CD14-positive monocyte (primary cell): ENCODE data around the gene MYO19. TPM values are rescaled to one million over a fixed set of nuclear protein-coding genes. Genes with fewer than 3 reads are reported as not detected.
"Not testable (repeated sequence)": the region's sequence is repeated elsewhere in the genome, so short reads cannot be mapped to it uniquely, and the experiment has no call there.

Experiments
- DNase-seq, 3 donors: peaks; one replicate each; pipeline ENCODE4 v3.0.0-alpha.2; 2011 to 2022
- H2AFZ ChIP-seq: 2 replicates; pipeline ENCODE4 v1.6.0; 2012; ENCODE audit warnings: mild to moderate bottlenecking, low read depth, low read length, inconsistent platforms; ENCODE audit not compliant: insufficient read depth, poor library complexity, severe bottlenecking
- H3K27ac ChIP-seq, 2 donors: 1 replicate in 1 of 2; 2 replicates in 1 of 2; pipeline ENCODE4 v1.5.1; 2012 to 2013; ENCODE audit warnings: low read length in 2 of 2, control low read depth in 1 of 2, inconsistent platforms in 1 of 2, low read depth in 1 of 2, mild to moderate bottlenecking in 1 of 2
- H3K27me3 ChIP-seq, 2 donors: one replicate each; pipeline versions ENCODE4 v1.6.0 to v1.6.1; 2011 to 2013; ENCODE audit warnings: low read length in 2 of 2; ENCODE audit not compliant: control insufficient read depth in 2 of 2, insufficient read depth in 2 of 2
- H3K36me3 ChIP-seq, 2 donors: replicated peaks in 1 of 2; 1 replicate in 1 of 2; 2 replicates in 1 of 2; pipeline versions ENCODE4 v1.5.1 to v1.6.1; 2012 to 2013; ENCODE audit warnings: low read length in 2 of 2, control low read depth in 1 of 2, inconsistent platforms in 1 of 2, mild to moderate bottlenecking in 1 of 2; ENCODE audit not compliant: insufficient read depth in 2 of 2, control insufficient read depth in 1 of 2
- H3K4me1 ChIP-seq, 2 donors: 1 replicate in 1 of 2; 2 replicates in 1 of 2; pipeline versions ENCODE4 v1.5.1 to v1.6.1; 2012 to 2013; ENCODE audit warnings: low read length in 2 of 2, control low read depth in 1 of 2, inconsistent platforms in 1 of 2, mild to moderate bottlenecking in 1 of 2, moderate library complexity in 1 of 2; ENCODE audit not compliant: insufficient read depth in 2 of 2, control insufficient read depth in 1 of 2
- H3K4me2 ChIP-seq: replicated peaks from 2 replicates; pipeline ENCODE3; 2012; ENCODE audit warnings: low read length, moderate library complexity, mild to moderate bottlenecking; ENCODE audit not compliant: poor library complexity, severe bottlenecking; ENCODE audit errors: extremely low read depth
- H3K4me3 ChIP-seq, 3 experiments: fragments of 200-600 bp in 1 of 3; sonication (generic) in 1 of 3; replicated peaks in 1 of 3; 1 replicate in 2 of 3; 2 replicates in 1 of 3; pipeline ENCODE4 v1.5.1; 2011 to 2013; ENCODE audit warnings: low read length in 3 of 3, mild to moderate bottlenecking in 3 of 3, control low read depth in 2 of 3, low read depth in 2 of 3, inconsistent platforms in 1 of 3, moderate library complexity in 1 of 3
- H3K79me2 ChIP-seq: 2 replicates; pipeline ENCODE4 v1.6.0; 2012; ENCODE audit warnings: mild to moderate bottlenecking, control low read depth, inconsistent platforms, low read length, moderate library complexity; ENCODE audit not compliant: insufficient read depth
- H3K9ac ChIP-seq: 2 replicates; pipeline ENCODE4 v1.6.0; 2017; ENCODE audit warnings: low read length, mild to moderate bottlenecking; ENCODE audit not compliant: insufficient read depth, poor library complexity, severe bottlenecking
- H3K9me3 ChIP-seq, 2 donors: replicated peaks in 1 of 2; 1 replicate in 1 of 2; 2 replicates in 1 of 2; pipeline versions ENCODE4 v1.5.1 to v1.6.1; 2012 to 2013; ENCODE audit warnings: low read length in 2 of 2, control low read depth in 1 of 2; ENCODE audit not compliant: control insufficient read depth in 1 of 2, insufficient read depth in 1 of 2
- H4K20me1 ChIP-seq: 2 replicates; pipeline ENCODE4 v1.6.0; 2012; ENCODE audit warnings: mild to moderate bottlenecking, low read length, control low read depth, moderate library complexity; ENCODE audit not compliant: insufficient read depth
- H3K27ac Mint-ChIP-seq, 7 donors: one replicate each; pipeline ENCODE4 v1.8.0; 2020; ENCODE audit warnings: mild to moderate bottlenecking in 7 of 7, mixed read lengths in 7 of 7, moderate library complexity in 6 of 7, inconsistent platforms in 2 of 7
- H3K27me3 Mint-ChIP-seq, 3 donors: one replicate each; pipeline ENCODE4 v1.8.0; 2021 to 2022; ENCODE audit warnings: low read depth in 3 of 3, mild to moderate bottlenecking in 3 of 3, mixed read lengths in 3 of 3, moderate library complexity in 3 of 3, inconsistent platforms in 1 of 3
- H3K36me3 Mint-ChIP-seq, 2 donors: one replicate each; pipeline ENCODE4 v1.8.0; 2020; ENCODE audit warnings: mixed read lengths in 2 of 2, inconsistent platforms in 1 of 2, mild to moderate bottlenecking in 1 of 2
- H3K4me1 Mint-ChIP-seq: one replicate; pipeline ENCODE4 v1.8.0; 2020; ENCODE audit warnings: mild to moderate bottlenecking, mixed read lengths
- H3K4me3 Mint-ChIP-seq, 2 donors: one replicate each; pipeline ENCODE4 v1.8.0; 2020; ENCODE audit warnings: mild to moderate bottlenecking in 2 of 2, mixed read lengths in 2 of 2, moderate library complexity in 1 of 2
- H3K9me3 Mint-ChIP-seq, 7 donors: one replicate each; pipeline ENCODE4 v1.8.0; 2020 to 2022; ENCODE audit warnings: mixed read lengths in 7 of 7, mild to moderate bottlenecking in 6 of 7, moderate library complexity in 6 of 7, inconsistent platforms in 2 of 7
- WGBS: methylation state at CpG from one replicate; pipeline ENCODE4 v1.1.5; 2013; ENCODE audit warnings: missing lambda C conversion rate; ENCODE audit not compliant: insufficient coverage; 5-methylcytosine and 5-hydroxymethylcytosine counted together
- intact Hi-C, 2 donors: fragments of 100-400 bp; cut with micrococcal nuclease; formaldehyde crosslinking; loops; one replicate each; pipeline versions ENCODE4 v1.15.0 to v1.15.1; 2023
- polyA plus RNA-seq, 3 donors: library from polyadenylated mRNA; depleted of rRNA in 1 of 3; unstranded in 2 of 3; stranded (reverse) in 1 of 3; fragments of 300-500 nt in 2 of 3; fragments of >200 nt in 1 of 3; fragmentation: Illumina TruSeq in 2 of 3; gene quantifications; 1 replicate in 2 of 3; 2 replicates in 1 of 3; pipeline ENCODE4 v1.2.3, GENCODE V29; 2012 to 2021
- TF ChIP-seq, protein P1 (sequence below): fragments of 200-600 bp; IDR thresholded peaks from one replicate; pipeline ENCODE4 v1.8.0; 2022; ENCODE audit warnings: antibody characterized with exemption, mild to moderate bottlenecking

The MYO19 gene
- polyA plus RNA-seq, 3 donors = 1.2 to 51.3 (median 1.9) TPM

DNA sequence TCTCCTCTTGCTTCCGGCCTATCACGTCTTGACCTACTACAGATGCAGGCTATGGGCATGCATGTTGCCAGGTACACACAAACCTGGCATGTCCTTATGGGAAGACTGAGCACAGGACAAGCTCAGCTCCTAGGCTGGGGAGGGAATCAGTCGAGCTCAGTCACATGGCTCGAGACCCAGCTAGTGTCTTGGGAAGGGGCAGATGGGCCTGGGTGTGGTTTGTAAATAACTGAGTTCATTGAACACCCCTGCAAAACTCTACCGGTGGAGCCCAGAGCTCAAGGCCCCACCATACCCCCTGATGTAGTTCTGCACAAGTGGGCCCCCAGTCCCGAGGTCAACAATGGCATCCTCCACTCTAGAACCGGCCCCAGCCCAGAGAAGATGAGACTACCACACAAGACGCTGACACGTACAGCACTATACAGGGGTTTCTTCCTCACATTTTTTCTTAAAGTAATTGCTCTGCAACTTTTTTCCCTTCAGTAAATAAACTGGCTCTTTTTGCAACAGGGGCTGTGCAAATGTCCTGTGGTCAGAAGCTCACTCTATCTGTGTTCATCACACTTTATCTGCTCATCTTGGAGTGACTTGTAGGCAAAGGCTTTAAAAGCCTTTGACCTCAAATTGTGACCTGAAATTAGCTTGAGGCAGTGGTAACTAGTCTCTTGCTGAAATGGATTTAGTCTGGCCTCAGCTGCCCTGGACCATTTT lies 25.2 kb downstream of the MYO19 start:
- 98% methylated on average over 5 of the region's 9 CpGs for WGBS
- no peaks in the 10 kb centered on the region for H3K9me3 Mint-ChIP-seq
- Histone ChIP-seq H2AFZ (no peak overlapping the region), H3K4me3 (no peak overlapping the region), H3K27ac (no peak overlapping the region), H3K36me3 (peaks cover 30 to 91% of the 10 kb centered on the region in 2 donors), H3K79me2 (no peaks in the 10 kb centered on the region), H4K20me1 (no peaks in the 10 kb centered on the region), H3K4me1 (no peaks in the 10 kb centered on the region), H3K4me2 (no peak overlapping the region), H3K9me3 (no peaks in the 10 kb centered on the region), H3K27me3 (no peaks in the 10 kb centered on the region), H3K9ac (no peak overlapping the region)
- H3K4me3 Mint-ChIP-seq = no peak overlapping the region
- TF ChIP-seq, protein P1, sequence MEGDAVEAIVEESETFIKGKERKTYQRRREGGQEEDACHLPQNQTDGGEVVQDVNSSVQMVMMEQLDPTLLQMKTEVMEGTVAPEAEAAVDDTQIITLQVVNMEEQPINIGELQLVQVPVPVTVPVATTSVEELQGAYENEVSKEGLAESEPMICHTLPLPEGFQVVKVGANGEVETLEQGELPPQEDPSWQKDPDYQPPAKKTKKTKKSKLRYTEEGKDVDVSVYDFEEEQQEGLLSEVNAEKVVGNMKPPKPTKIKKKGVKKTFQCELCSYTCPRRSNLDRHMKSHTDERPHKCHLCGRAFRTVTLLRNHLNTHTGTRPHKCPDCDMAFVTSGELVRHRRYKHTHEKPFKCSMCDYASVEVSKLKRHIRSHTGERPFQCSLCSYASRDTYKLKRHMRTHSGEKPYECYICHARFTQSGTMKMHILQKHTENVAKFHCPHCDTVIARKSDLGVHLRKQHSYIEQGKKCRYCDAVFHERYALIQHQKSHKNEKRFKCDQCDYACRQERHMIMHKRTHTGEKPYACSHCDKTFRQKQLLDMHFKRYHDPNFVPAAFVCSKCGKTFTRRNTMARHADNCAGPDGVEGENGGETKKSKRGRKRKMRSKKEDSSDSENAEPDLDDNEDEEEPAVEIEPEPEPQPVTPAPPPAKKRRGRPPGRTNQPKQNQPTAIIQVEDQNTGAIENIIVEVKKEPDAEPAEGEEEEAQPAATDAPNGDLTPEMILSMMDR = no peak
- H3K27me3 Mint-ChIP-seq = peaks cover 0 to 4% (median 0%) of the 10 kb centered on the region in 3 donors
- no peak for DNase-seq
- H3K4me1 Mint-ChIP-seq = no peaks in the 10 kb centered on the region
- no peak overlapping the region for H3K27ac Mint-ChIP-seq
- intact Hi-C loops = no loop called here
- H3K36me3 Mint-ChIP-seq = peaks cover 58 to 72% of the 10 kb centered on the region in 2 donors

DNA sequence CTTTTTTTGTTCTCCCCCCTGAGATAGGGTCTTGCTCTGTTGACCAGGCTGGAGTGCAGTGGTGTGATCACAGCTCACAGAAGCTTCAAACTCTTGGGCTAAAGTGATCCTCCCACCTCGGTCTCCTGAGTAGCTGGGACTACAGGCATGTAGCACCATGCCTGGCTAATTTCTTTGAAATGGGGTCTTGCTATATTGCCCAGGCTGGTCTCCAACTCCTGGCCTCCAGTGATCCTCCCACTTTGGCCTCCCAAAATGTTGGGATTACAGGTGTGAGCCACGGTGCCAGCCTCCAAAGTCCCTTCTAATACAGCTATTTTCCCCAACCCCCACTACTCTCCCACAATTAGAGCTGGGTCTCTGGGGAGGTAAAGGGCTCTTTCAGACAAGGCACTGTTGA lies 26.2 kb downstream of the MYO19 start:
- H3K9ac ChIP-seq, H3K27me3 ChIP-seq, H4K20me1 ChIP-seq, H3K4me1 ChIP-seq, DNase-seq, H3K27ac ChIP-seq, H3K4me2 ChIP-seq, H3K27me3 Mint-ChIP-seq, H3K9me3 ChIP-seq, H2AFZ ChIP-seq, H3K9me3 Mint-ChIP-seq, intact Hi-C loops, H3K79me2 ChIP-seq, H3K4me1 Mint-ChIP-seq, H3K4me3 Mint-ChIP-seq, H3K4me3 ChIP-seq: not testable (repeated sequence)
- Mint-ChIP-seq H3K27ac (peak overlapping the region in 3 of 7 donors; percentile 16 to 49 (median 31)), H3K36me3 (peaks cover 60 to 79% of the 10 kb centered on the region in 2 donors)
- WGBS = 92% methylated on average over 1 of the region's 2 CpGs
- peaks cover 36 to 91% of the 10 kb centered on the region in 2 donors for H3K36me3 ChIP-seq
